Stomach (tissue), 4 donors: Measurements from ENCODE around the gene TP73.

Experiments used
- CTCF ChIP-seq, 7 experiments: fragments of 450-650 bp in 4 of 7; fragments of 200-600 bp in 3 of 7; sonication (generic) in 3 of 7; IDR thresholded peaks; one replicate each; pipeline ENCODE4 v1.5.1; 2016 to 2019; ENCODE audit warnings: antibody characterized with exemption in 7 of 7, control low read depth in 2 of 7, mild to moderate bottlenecking in 1 of 7
- EP300 ChIP-seq: sonication (generic); formaldehyde crosslinking; IDR thresholded peaks from one replicate; pipeline ENCODE4 v1.6.1; 2017; ENCODE audit warnings: antibody characterized with exemption
- POLR2A ChIP-seq, 4 donors: fragments of 450-650 bp; IDR thresholded peaks; one replicate each; pipeline ENCODE4 v1.6.1; 2016; ENCODE audit warnings: antibody characterized with exemption in 4 of 4, control low read depth in 2 of 4, mild to moderate bottlenecking in 1 of 4, moderate library complexity in 1 of 4
- POLR2AphosphoS5 ChIP-seq, 3 donors: sonication (generic); formaldehyde crosslinking; IDR thresholded peaks; one replicate each; pipeline ENCODE4 v1.6.1; 2016; ENCODE audit warnings: antibody characterized with exemption in 3 of 3

GRCh38 chr1:3705341-3705950 is 53.1 kb downstream of the TP73 start:
- TF ChIP-seq CTCF (IDR thresholded peaks at IDR 0.05) (no peak), POLR2AphosphoS5 (IDR thresholded peaks at IDR 0.05) (no peak), POLR2A (IDR thresholded peaks at IDR 0.05) (no peak), EP300 (no peak)
